ENCODE measurements around the gene COQ5.

Gene COQ5

GRCh38 chr12:120538281-120539156 is 9.6 kb upstream of the COQ5 start (continued):
- no peak for TF ChIP-seq KLF8 (tag by site-specific recombination; IDR thresholded peaks at IDR 0.05)
- TF ChIP-seq ZNF626 (tag by site-specific recombination; IDR thresholded peaks at IDR 0.05): no peak
- TF ChIP-seq ZNF747 (tag by site-specific recombination; IDR thresholded peaks at IDR 0.05): no peak
- no peak for TF ChIP-seq SP2 (tag by site-specific recombination; IDR thresholded peaks at IDR 0.05)
- TF ChIP-seq CTCF (tag by site-specific recombination; IDR thresholded peaks at IDR 0.05): no peak
- no peak for TF ChIP-seq ZXDB (tag by site-specific recombination; IDR thresholded peaks at IDR 0.05)
- peak; percentile 37; the same call in 1 of the 2 replicates for TF ChIP-seq ZSCAN30 (tag by site-specific recombination; IDR thresholded peaks at IDR 0.05)
- TF ChIP-seq ZNF596 (tag by site-specific recombination; IDR thresholded peaks at IDR 0.05): 0 out of 2 replicates have a peak, but pooled peaks have one; percentile 41
- TF ChIP-seq ZNF341 (tag by site-specific recombination; IDR thresholded peaks at IDR 0.05; ENCODE audit: low read depth): peak; percentile 77
- TF ChIP-seq ZBTB11 (tag by site-specific recombination; conservative IDR thresholded peaks at IDR 0.05; ENCODE audit: low read depth): no peak

- peak overlapping the region; percentile 18; the same call in 1 of the 2 replicates for H3K27ac ChIP-seq (ENCODE audit: extremely low read depth, low read depth, low read length)
- peaks cover 18% of the 10 kb centered on the region for H3K4me1 ChIP-seq (ENCODE audit: control insufficient read depth, insufficient read depth, low read length)
- ChIA-PET CTCF (interaction anchor here (0.6 kb wide), 1 partner anchor 10 kb away, joined by 4 read pairs; no protein-coding TSS in a partner anchor), POLR2A (interaction anchor here (0.8 to 2.0 kb wide), 4 partner anchors 42 to 63 kb away, joined by 3 to 5 read pairs (median 4); partner anchors contain the start of genes DYNLL1 and POP5)
- no peak overlapping the region for H3K4me3 ChIP-seq (ENCODE audit: low read depth, low read length)
- TF ChIP-seq ZNF692 (tag by site-specific recombination; IDR thresholded peaks at IDR 0.05) (no peak), PRDM6 (tag by site-specific recombination; IDR thresholded peaks at IDR 0.05) (peak; percentile 28; the same call in 1 of the 2 replicates)
- H3K36me3 ChIP-seq (ENCODE audit: control insufficient read depth in 2 of 2, insufficient read depth in 1 of 2, low read length in 2 of 2): peaks cover 19 to 65% of the 10 kb centered on the region in 2 experiments; a peak in 2 of 3 replicates
- no peaks in the 10 kb centered on the region for H3K9me3 ChIP-seq (ENCODE audit: control insufficient read depth, insufficient read depth, low read depth, low read length)
These were observed 8.9 kb upstream of the COQ5 start for GRCh38 chr12:120537856-120538220.
